ENCODE results near the gene CHPT1. TPM values are rescaled to one million over a fixed set of nuclear protein-coding genes. Genes with fewer than 3 reads are reported as not detected.

CHPT1 gene
- total and polyA plus RNA-seq, 2 donors (not counting 3 experiments of a cell fraction or from before 2014, with no cell fraction given): 12.1 to 19.3 TPM

- no peak overlapping the region for H3K27ac ChIP-seq (ENCODE audit: insufficient read depth, low read depth, low read length)
- H3K9me1 ChIP-seq (replicated peaks; ENCODE audit: control insufficient read depth, extremely low read depth, insufficient read depth, low read length): no peaks in the 10 kb centered on the region
- peaks cover 0 to 9% of the 10 kb centered on the region in 2 experiments for H3K27me3 ChIP-seq (ENCODE audit: control insufficient read depth in 2 of 2, insufficient read depth in 2 of 2, low read length in 2 of 2)
- FAIRE-seq (no peak), DNase-seq (ENCODE audit: low read depth, low spot score) (no peak)
- CTCF ChIA-PET: no interaction called here
- intact Hi-C loops (cut with micrococcal nuclease) (no loop called here), dilution Hi-C loops (cut with MboI; ENCODE audit: extremely low pct_ligation_motif_present, low sequenced_read_pairs) (no loop called here)
- TF ChIP-seq MYC (IDR thresholded peaks at IDR 0.05; ENCODE audit: low read depth, low read length): no peak
- TF ChIP-seq EZH2 (IDR thresholded peaks at IDR 0.05; ENCODE audit: borderline replicate concordance, low read depth, low read length, severe bottlenecking): no peak
- no peak for TF ChIP-seq GATA2 (IDR thresholded peaks at IDR 0.05; ENCODE audit: insufficient read depth, insufficient read length, low read depth, low read length)
- TF ChIP-seq POLR2A (IDR thresholded peaks at IDR 0.05; ENCODE audit: low read depth, low read length): no peak
- TF ChIP-seq POLR2AphosphoS5 (IDR thresholded peaks at IDR 0.05; ENCODE audit: insufficient read depth, low read depth, low read length): no peak
- no peaks in the 10 kb centered on the region for H4K20me1 ChIP-seq (replicated peaks; ENCODE audit: control insufficient read depth, extremely low read depth, insufficient read depth, low read length)
- no peaks in the 10 kb centered on the region for H3K9me3 ChIP-seq (replicated peaks; ENCODE audit: control insufficient read depth, insufficient read depth, low read length)
- no peak overlapping the region for H2AFZ ChIP-seq (ENCODE audit: low read depth, low read length)
- H3K4me3 ChIP-seq (replicated peaks in 1 of 3; ENCODE audit: insufficient read depth in 1 of 3, low read depth in 1 of 3, low read length in 3 of 3): no peak overlapping the region
- H3K36me3 ChIP-seq (ENCODE audit: control insufficient read depth in 2 of 2, extremely low read depth in 1 of 2, insufficient read depth in 2 of 2, low read length in 2 of 2): no peaks in the 10 kb centered on the region
- POLR2A ChIA-PET: no interaction called here
- no peak overlapping the region for H3K4me2 ChIP-seq (ENCODE audit: insufficient read depth, low read length)
- BruUV-seq (replicated peaks): no TSS peak
- no peaks in the 10 kb centered on the region for H3K4me1 ChIP-seq (ENCODE audit: control insufficient read depth, extremely low read depth, insufficient read depth, low read length)
- no peaks in the 10 kb centered on the region for H3K79me2 ChIP-seq (ENCODE audit: control insufficient read depth, insufficient read depth, low read length)
- H3K9ac ChIP-seq (replicated peaks; ENCODE audit: extremely low read depth, insufficient read depth, low read length): no peak overlapping the region
These were observed 17.2 kb upstream of the CHPT1 start for GRCh38 chr12:101680240-101680639.

- ChIA-PET CTCF (no interaction called here), POLR2A (no interaction called here)
- dilution Hi-C loops (cut with MboI; ENCODE audit: extremely low pct_ligation_motif_present, low sequenced_read_pairs): no loop called here
These were observed 16.8 kb upstream of the CHPT1 start for GRCh38 chr12:101680647-101681046.

More at GRCh38 chr12:101680647-101681046, 16.8 kb upstream of the CHPT1 start:
- Histone ChIP-seq H3K27ac (ENCODE audit: insufficient read depth, low read depth, low read length) (no peak overlapping the region), H3K4me1 (ENCODE audit: control insufficient read depth, extremely low read depth, insufficient read depth, low read length) (no peaks in the 10 kb centered on the region), H3K9me3 (replicated peaks; ENCODE audit: control insufficient read depth, insufficient read depth, low read length) (no peaks in the 10 kb centered on the region), H3K27me3 (ENCODE audit: control insufficient read depth in 2 of 2, insufficient read depth in 2 of 2, low read length in 2 of 2) (peaks cover 3 to 9% of the 10 kb centered on the region in 2 experiments), H3K4me3 (replicated peaks in 1 of 3; ENCODE audit: insufficient read depth in 1 of 3, low read depth in 1 of 3, low read length in 3 of 3) (no peak overlapping the region), H2AFZ (ENCODE audit: low read depth, low read length) (no peak overlapping the region), H3K4me2 (ENCODE audit: insufficient read depth, low read length) (no peak overlapping the region), H3K9ac (replicated peaks; ENCODE audit: extremely low read depth, insufficient read depth, low read length) (no peak overlapping the region), H4K20me1 (replicated peaks; ENCODE audit: control insufficient read depth, extremely low read depth, insufficient read depth, low read length) (no peaks in the 10 kb centered on the region), H3K36me3 (ENCODE audit: control insufficient read depth in 2 of 2, extremely low read depth in 1 of 2, insufficient read depth in 2 of 2, low read length in 2 of 2) (no peaks in the 10 kb centered on the region), H3K79me2 (ENCODE audit: control insufficient read depth, insufficient read depth, low read length) (no peaks in the 10 kb centered on the region), H3K9me1 (replicated peaks; ENCODE audit: control insufficient read depth, extremely low read depth, insufficient read depth, low read length) (no peaks in the 10 kb centered on the region)
- intact Hi-C loops (cut with micrococcal nuclease): no loop called here
- no peak for DNase-seq (ENCODE audit: low read depth, low spot score)
- BruUV-seq (replicated peaks): no TSS peak
- FAIRE-seq: no peak
- TF ChIP-seq MAX (IDR thresholded peaks at IDR 0.05; ENCODE audit: insufficient read depth, insufficient read length) (no peak), EZH2 (IDR thresholded peaks at IDR 0.05; ENCODE audit: borderline replicate concordance, low read depth, low read length, severe bottlenecking) (no peak), FOS (IDR thresholded peaks at IDR 0.05; ENCODE audit: borderline replicate concordance, insufficient read depth, low read length) (no peak), CTCF (IDR thresholded peaks at IDR 0.05; ENCODE audit: extremely low read depth in 1 of 2, insufficient read depth in 1 of 2, low read depth in 1 of 2, low read length in 2 of 2) (no peak), MYC (IDR thresholded peaks at IDR 0.05; ENCODE audit: low read depth, low read length) (no peak), POLR2A (IDR thresholded peaks at IDR 0.05; ENCODE audit: low read depth, low read length) (no peak), JUN (IDR thresholded peaks at IDR 0.05; ENCODE audit: borderline replicate concordance, insufficient read depth, insufficient read length, low read depth) (no peak)

Measured in endothelial cell of umbilical vein (primary cell).